Stomach (tissue), 4 donors: ENCODE results near the gene GPC4.

ENCODE experiments used
- CTCF ChIP-seq, 7 experiments: fragments of 450-650 bp in 4 of 7; fragments of 200-600 bp in 3 of 7; sonication (generic) in 3 of 7; IDR thresholded peaks; one replicate each; pipeline ENCODE4 v1.5.1; 2016 to 2019; ENCODE audit warnings: antibody characterized with exemption in 7 of 7, control low read depth in 2 of 7, mild to moderate bottlenecking in 1 of 7
- EP300 ChIP-seq: sonication (generic); formaldehyde crosslinking; IDR thresholded peaks from one replicate; pipeline ENCODE4 v1.6.1; 2017; ENCODE audit warnings: antibody characterized with exemption
- POLR2A ChIP-seq, 4 donors: fragments of 450-650 bp; IDR thresholded peaks; one replicate each; pipeline ENCODE4 v1.6.1; 2016; ENCODE audit warnings: antibody characterized with exemption in 4 of 4, control low read depth in 2 of 4, mild to moderate bottlenecking in 1 of 4, moderate library complexity in 1 of 4

- TF ChIP-seq CTCF (IDR thresholded peaks at IDR 0.05) (no peak), POLR2A (IDR thresholded peaks at IDR 0.05) (no peak), EP300 (no peak)
These were observed 125.2 kb downstream of the GPC4 start for GRCh38 chrX:133290076-133290475.
